CD4-positive, alpha-beta T cell treated with Interleukin-1 beta for 1 hour (primary cell): ENCODE measurements around the gene MARCOL.
"Not testable (repeated sequence)": the region's sequence is repeated elsewhere in the genome, so short reads cannot be mapped to it uniquely, and the experiment has no call there.

Experiments used
- DNase-seq, 2 donors: peaks; one replicate each; pipeline ENCODE4 v3.0.0-alpha.2; 2020 to 2022

Gene MARCOL

DNA sequence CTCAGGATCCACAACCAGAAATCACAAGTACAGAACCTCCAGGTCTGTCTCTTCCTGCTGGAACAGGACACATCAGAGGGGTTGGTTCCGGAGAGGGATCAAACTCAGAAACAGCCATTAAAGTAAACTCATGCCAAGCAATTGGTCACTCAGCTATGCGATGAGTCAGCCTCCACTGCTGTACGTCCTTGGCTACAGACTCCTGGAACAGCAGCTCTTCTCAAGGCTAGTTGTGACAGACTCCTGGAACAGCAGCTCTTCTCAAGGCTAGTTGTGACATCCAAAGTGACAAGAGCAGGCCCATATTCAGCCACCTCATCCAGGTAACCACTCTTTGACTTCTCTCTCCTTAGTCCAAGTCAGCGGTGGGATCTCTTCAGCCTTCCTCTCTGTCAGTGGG, 30.2 kb downstream of the MARCOL start, which contains the start of gene SPINK13:
Gene SPINK13, plus strand, starts transcription at position 229 of the 400 bp plus-strand sequence. CDS start 1,279 bp downstream, outside the sequence.
- DNase-seq = no peak

- not testable (repeated sequence) for DNase-seq
Observed at GRCh38 chr5:148275129-148275528, 36.8 kb downstream of the MARCOL start.

GRCh38 chr5:148280893-148281292, 42.6 kb downstream of the MARCOL start:
- not testable (repeated sequence) for DNase-seq

GRCh38 chr5:148281336-148281735, 43.0 kb downstream of the MARCOL start:
- not testable (repeated sequence) for DNase-seq

DNA sequence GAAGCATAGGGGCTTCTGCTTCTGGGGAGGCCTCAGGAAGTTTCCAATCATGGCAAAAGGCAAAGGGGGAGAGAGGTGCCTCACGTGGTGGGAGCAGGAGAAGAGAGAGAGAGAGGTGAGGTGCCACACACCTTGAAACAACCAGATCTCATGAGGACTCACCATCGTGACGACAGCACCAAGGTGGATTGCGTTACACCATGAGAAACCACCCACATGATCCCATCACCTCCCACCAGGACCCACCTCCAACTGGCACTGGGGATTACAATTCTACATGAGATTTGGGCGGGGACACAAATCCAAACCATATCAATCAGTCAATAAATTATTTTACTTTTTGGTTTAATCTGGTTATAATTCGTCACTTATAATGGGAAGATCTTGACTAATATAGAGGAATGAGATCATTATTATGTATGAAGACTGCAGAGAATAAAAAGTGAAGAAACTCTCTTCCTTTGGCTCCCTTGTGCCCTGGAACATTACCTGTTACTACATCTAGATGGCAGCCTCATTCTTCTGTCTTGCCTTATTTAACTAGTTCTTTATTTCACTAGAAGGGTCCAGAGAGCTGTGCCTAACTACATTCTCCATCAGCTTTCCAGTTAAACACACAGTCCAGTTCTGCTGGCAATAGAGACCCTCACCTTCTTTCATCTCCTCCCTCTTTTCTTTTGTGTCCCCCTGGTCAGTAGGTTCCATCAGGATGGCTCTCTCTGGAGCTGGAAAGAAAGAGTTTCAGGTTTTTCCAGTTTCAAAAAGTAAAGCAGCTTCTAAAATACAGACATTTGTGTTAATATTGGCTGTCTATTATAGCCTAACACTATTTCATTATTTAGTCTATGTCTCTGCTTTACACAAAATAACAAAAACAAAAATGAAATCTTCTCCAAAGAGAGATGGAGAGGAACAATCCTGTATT, 52.2 kb downstream of the MARCOL start:
- peak in 1 of 2 donors; percentile 6 for DNase-seq
